SHP77 treated with DMSO at 0.1 percent for 48 hours (cell line): Measurements from ENCODE around the gene CORO1C.
"Not testable (repeated sequence)": the region's sequence is repeated elsewhere in the genome, so short reads cannot be mapped to it uniquely, and the experiment has no call there.

Source experiments
- DNase-seq: peaks from one replicate; lab custom pipeline; 2025; lab: John Stamatoyannopoulos, UW

The CORO1C gene

DNA sequence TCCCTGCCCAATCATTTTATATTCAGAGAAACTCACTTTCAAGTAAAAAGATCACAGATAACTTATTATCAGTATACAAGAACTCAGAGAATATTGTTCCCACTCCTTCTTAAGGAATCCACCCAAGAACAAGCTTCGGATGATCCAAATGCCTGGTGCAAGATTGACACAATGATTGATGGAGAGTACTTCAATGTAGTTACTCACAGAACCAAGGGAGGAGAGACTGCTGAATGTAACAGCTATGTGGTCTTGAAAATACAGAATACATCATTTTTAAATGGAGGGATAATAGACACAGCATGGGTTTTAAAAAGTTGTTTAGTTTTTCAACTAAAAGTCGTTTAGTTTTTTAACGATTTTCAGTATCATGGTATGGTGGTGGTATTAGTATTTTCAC lies 59.3 kb downstream of the CORO1C start:
- no peak for DNase-seq

DNA sequence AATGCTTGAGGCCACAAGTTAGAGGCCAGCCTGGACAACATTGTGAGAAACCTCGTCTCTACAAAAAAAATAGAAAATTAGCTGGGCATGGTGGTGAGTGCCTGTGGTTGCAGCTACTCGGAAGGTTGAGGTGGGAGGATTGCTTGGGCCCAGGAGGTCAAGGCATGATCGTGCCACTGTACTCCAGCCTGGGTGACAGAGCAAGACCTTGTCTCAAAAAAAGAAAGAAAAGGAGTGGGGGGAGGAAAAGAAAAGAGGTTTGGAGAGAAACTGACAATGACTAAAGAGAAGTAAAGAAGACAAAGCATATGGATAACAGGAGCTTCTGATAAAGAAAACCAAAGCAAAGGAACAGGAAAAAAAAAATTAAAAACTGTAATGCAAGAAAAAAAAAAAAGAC lies 60.2 kb downstream of the CORO1C start:
- no peak for DNase-seq

- DNase-seq: no peak
Observed at GRCh38 chr12:108670066-108670631, 61.2 kb downstream of the CORO1C start.

DNA sequence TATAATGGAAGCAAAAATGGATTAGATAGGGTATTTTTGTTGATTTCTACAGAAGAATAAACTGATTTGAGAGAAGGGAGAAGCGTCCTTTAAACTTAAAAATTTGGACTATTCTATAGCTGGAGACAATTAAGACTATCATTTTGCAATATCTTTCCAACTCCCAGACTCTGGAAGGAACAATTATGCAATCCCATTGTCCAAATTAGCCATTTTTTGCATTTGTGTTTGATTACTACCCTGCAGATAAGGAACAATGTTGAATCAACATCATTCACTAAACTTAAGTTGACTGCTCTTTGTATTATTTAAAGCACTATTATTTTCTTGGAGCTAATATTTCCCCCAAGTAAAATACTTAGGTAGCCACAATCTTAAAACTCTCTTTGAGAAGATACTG lies 62.8 kb downstream of the CORO1C start:
- DNase-seq: no peak

DNA sequence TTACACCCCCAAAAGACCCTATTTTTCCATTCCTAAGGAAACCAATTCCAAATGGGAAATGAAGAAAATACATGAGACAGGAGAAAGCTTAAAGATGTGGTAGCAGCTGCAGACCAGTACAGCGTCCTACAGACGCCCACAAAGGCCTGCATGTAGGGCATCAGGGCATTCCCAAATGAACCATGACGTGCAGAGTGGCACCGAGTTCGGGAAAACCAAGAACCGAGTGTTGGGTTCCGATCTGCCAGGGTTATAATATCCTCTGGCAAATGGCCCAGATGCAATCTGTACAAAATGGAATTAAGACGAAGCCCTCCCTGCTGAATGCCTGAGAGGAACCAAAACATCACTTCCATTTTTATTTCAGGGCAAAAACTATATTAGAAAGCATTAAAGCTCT lies 63.3 kb downstream of the CORO1C start:
- no peak for DNase-seq

GRCh38 chr12:108667349-108667748 lies 64.0 kb downstream of the CORO1C start:
- no peak for DNase-seq

GRCh38 chr12:108666401-108666881 lies 64.9 kb downstream of the CORO1C start:
- DNase-seq: no peak

GRCh38 chr12:108665608-108666202 lies 65.6 kb downstream of the CORO1C start:
- no peak for DNase-seq

- DNase-seq: peak; percentile 76
Observed at GRCh38 chr12:108664338-108665258, 66.7 kb downstream of the CORO1C start.

- no peak for DNase-seq
Observed at GRCh38 chr12:108663324-108664015, 67.8 kb downstream of the CORO1C start.

- not testable (repeated sequence) for DNase-seq
Observed at GRCh38 chr12:108658115-108658514, 73.2 kb downstream of the CORO1C start.

DNA sequence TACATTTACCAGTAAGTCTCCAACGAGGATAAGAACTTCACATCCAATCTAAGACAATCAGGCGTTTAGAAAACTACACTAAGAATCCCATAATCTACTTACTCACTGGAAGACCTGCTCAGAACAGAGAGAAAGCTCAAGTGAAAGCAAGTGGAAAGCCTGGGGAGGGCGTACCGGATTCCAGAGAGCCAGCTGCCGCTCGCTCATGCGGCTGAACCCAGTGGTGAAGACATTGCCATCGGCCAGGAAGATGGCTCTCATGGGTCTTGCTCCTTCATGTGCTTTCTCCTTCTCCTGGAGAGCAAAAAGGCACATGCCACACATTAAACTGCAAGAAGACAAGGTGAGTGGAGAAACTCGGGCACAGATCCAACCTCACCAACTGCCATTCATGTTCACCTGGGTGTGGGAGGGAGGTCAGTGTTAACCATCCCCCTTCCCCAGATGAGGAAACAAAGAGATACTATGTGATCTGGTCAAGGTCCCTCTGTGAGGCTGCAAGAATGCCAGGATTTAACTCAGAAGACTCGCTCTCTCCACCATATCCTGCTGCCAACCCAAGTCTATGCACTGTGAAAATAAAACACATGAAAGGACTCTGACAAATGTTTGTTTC lies 74.1 kb downstream of the CORO1C start:
- DNase-seq: no peak

- not testable (repeated sequence) for DNase-seq
Observed at GRCh38 chr12:108656247-108656646, 75.1 kb downstream of the CORO1C start.

DNA sequence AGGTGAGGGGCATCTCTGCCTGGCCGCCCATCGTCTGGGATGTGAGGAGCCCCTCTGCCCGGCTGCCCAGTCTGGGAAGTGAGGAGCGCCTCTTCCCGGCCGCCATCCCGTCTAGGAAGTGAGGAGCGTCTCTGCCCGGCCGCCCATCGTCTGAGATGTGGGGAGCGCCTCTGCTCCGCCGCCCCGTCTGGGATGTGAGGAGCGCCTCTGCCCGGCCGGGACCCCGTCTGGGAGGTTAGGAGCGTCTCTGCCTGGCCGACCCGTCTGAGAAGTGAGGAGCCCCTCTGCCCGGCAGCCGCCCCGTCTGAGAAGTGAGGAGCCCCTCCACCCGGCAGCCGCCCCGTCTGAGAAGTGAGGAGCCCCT lies 75.5 kb downstream of the CORO1C start:
- not testable (repeated sequence) for DNase-seq

DNA sequence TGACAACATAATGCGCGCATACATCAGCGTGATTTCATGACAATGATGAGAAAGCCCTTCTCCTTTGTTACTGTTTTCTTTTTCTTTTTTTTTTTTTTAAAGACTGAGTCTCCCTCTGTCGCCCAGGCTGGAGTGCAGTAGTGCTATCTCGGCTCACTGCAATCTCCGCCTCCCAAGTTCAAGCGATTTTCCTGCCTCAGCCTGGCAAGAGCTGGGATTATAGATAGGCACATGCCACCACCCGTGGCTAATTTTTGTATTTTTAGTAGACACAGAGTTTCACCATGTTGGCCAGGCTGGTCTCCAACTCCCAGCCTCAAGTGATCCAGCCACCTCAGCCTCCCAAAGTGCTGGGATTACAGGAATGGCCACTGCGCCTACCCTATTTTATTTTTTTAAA lies 76.7 kb downstream of the CORO1C start:
- DNase-seq: not testable (repeated sequence)

DNA sequence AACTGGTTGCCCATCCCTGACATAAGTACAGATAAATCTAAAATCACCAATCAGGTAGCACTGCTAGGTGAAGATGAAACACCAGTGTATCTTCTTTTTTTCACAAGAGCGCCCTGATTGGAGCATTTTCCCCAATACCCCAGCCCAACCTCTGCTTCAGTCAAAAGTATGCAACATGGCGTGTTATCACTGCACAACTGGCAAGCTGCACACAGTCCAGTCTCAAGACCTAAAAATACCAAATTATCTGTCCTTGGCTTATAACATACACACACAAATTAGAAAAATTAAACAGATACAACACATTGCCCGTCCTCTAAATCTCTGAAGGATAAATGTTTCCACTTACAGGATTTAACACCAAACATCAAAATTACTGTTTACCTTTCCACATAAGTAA lies 77.4 kb downstream of the CORO1C start:
- no peak for DNase-seq

- no peak for DNase-seq
Observed at GRCh38 chr12:108653082-108653516, 78.2 kb downstream of the CORO1C start.

DNA sequence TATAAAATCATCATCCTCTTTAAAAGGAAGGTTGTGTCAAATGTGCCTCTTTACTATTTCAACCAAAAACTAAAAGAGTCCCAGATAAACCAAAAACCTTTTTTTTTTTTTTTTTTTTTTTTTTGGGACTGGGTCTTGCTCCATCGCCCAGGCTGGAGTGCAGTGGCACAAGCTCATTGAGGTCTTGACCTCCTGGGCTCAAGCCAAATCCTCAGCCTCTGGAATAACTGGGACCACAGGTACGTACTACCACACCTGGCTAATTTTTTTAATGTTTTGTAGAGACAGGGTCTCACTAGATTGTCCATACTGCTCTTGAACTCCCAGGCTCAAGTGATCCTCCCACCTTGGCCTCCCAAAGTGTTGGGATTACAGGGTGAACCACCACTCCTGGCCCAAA lies 81.2 kb downstream of the CORO1C start:
- no peak for DNase-seq

DNA sequence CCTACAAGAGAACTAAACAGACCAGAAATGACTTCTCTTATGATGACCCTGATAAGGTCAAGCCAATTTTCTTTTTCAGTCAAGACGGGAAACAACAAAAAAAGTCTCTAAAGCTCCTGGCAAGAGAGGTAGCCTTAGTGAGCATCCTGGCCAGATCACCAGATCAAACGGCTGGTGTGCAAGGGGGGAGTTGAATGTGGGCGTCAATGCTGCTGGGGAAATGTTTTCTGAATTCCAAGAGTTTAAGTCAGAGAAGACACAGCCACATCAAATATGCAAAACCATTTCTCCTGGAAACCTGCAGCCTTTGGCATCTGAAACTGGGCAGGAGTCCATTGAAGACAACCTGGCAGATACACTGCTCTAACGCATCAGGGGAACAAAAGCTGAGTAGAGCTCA lies 81.6 kb downstream of the CORO1C start:
- no peak for DNase-seq

DNA sequence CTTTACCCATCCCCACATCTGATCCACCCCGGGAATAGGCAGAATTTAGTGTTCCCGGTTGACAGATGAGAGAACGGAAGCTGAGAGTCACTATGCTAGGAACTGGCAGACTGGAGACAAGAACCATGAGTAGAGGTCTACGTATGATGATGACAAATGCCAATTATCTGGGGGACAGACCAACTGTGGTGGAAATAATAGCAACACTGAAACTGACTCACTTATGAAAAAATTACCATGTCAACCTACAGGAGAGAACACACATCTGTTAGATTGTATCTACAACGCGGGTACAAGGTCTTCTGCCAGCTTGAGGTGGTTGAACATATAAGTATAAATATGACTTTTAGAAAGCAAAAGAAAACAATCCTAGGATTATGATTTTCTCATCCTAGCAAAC lies 82.2 kb downstream of the CORO1C start:
- no peak for DNase-seq

- no peak for DNase-seq
Observed at GRCh38 chr12:108648371-108648770, 82.9 kb downstream of the CORO1C start.
